GM12892 (cell line): Measurements from ENCODE around the gene TSFM.

ENCODE experiments used
- DNase-seq: peaks from one replicate; pipeline ENCODE4 v3.0.0; 2011; ENCODE audit not compliant: insufficient read length
- FAIRE-seq: peaks from 2 replicates; lab custom pipeline; 2011; peaks lifted over from hg19 to GRCh38; lab: Jason Lieb, UNC
- POLR2A ChIP-seq: IDR thresholded peaks from 2 replicates; pipeline ENCODE4 v1.6.1; 2011; ENCODE audit warnings: low read depth, low read length, control low read depth
- POLR2AphosphoS5 ChIP-seq: IDR thresholded peaks from 2 replicates; pipeline ENCODE4 v1.6.1; 2011; ENCODE audit warnings: low read depth, low read length, control low read depth
- TAF1 ChIP-seq: IDR thresholded peaks from 2 replicates; pipeline ENCODE4 v1.6.1; 2011; ENCODE audit warnings: low read depth, mild to moderate bottlenecking, control low read depth, low read length, borderline replicate concordance

Gene TSFM

GRCh38 chr12:57750561-57751431 lies 31.8 kb upstream of the TSFM start:
- TF ChIP-seq POLR2A: no peak; the same call in 1 of the 2 replicates
- no peak for TF ChIP-seq POLR2AphosphoS5
- no peak for TF ChIP-seq TAF1
- DNase-seq (no peak), FAIRE-seq (no peak)

GRCh38 chr12:57751432-57751787 lies 31.2 kb upstream of the TSFM start:
- no peak for DNase-seq
- no peak for FAIRE-seq
- no peak for TF ChIP-seq POLR2AphosphoS5
- no peak for TF ChIP-seq POLR2A
- TF ChIP-seq TAF1: no peak

- DNase-seq (peak; percentile 92), FAIRE-seq (peak; percentile 99)
- TF ChIP-seq POLR2A (peak; percentile 85), TAF1 (peak; percentile 58; the same call in 1 of the 2 replicates), POLR2AphosphoS5 (peak; percentile 73)
Measured at GRCh38 chr12:57751788-57752667, 30.6 kb upstream of the TSFM start, which contains the start of gene CDK4. CDK4 (minus strand) TSS chr12:57752310; CDS start chr12:57751717, 593 bp downstream.

GRCh38 chr12:57752668-57753000 lies 30.0 kb upstream of the TSFM start:
- no peak for FAIRE-seq
- no peak for DNase-seq
- no peak for TF ChIP-seq POLR2A
- TF ChIP-seq TAF1: no peak
- TF ChIP-seq POLR2AphosphoS5: no peak

GRCh38 chr12:57753756-57754337 lies 28.7 kb upstream of the TSFM start:
- no peak for FAIRE-seq
- TF ChIP-seq TAF1 (no peak), POLR2AphosphoS5 (no peak), POLR2A (no peak)
- DNase-seq: no peak

GRCh38 chr12:57754411-57755193 lies 28.0 kb upstream of the TSFM start, which contains the start of gene MARCHF9:
MARCHF9 (plus strand) TSS chr12:57755103; CDS start chr12:57755529, 426 bp downstream.
- FAIRE-seq (peak; percentile 86), DNase-seq (peak; percentile 73)
- TF ChIP-seq POLR2AphosphoS5 (no peak), POLR2A (no peak), TAF1 (no peak)

- no peak for FAIRE-seq
- no peak for DNase-seq
- TF ChIP-seq POLR2A (no peak), TAF1 (no peak), POLR2AphosphoS5 (no peak)
Measured at GRCh38 chr12:57755194-57755453, 27.5 kb upstream of the TSFM start.

GRCh38 chr12:57755454-57756372 lies 26.9 kb upstream of the TSFM start:
- FAIRE-seq: peak; percentile 17
- DNase-seq: no peak
- TF ChIP-seq POLR2A (no peak), TAF1 (no peak), POLR2AphosphoS5 (no peak)

GRCh38 chr12:57756406-57757341 lies 25.9 kb upstream of the TSFM start:
- DNase-seq (peak; percentile 79), FAIRE-seq (peak; percentile 88)
- TF ChIP-seq TAF1 (no peak), POLR2AphosphoS5 (no peak), POLR2A (no peak)
